ENCODE data around the gene MRTFA.

MRTFA gene

GRCh38 chr22:40480996-40481395 is 155.5 kb downstream of the MRTFA start:
- POLR2A ChIA-PET = no interaction called here
- no peak for DNase-seq (ENCODE audit: extremely low spot score)
- CTCF ChIA-PET = no interaction called here
- no peak for TF ChIP-seq BHLHE40 (IDR thresholded peaks at IDR 0.05; ENCODE audit: borderline replicate concordance)

- no peak for DNase-seq (ENCODE audit: extremely low spot score)
- ChIA-PET POLR2A (no interaction called here), CTCF (interaction anchor here (0.6 to 0.8 kb wide), 2 partner anchors 43 to 1640 kb away, joined by 3 to 4 read pairs; no protein-coding TSS in a partner anchor)
- TF ChIP-seq BHLHE40 (IDR thresholded peaks at IDR 0.05; ENCODE audit: borderline replicate concordance) (no peak), PKNOX1 (IDR thresholded peaks at IDR 0.05) (no peak), FOXA1 (IDR thresholded peaks at IDR 0.05) (no peak), L3MBTL2 (conservative IDR thresholded peaks at IDR 0.05) (no peak), CTBP1 (IDR thresholded peaks at IDR 0.05; ENCODE audit: borderline replicate concordance) (no peak), FOXK2 (IDR thresholded peaks at IDR 0.05) (no peak), ZNF384 (IDR thresholded peaks at IDR 0.05) (no peak), ARNT (IDR thresholded peaks at IDR 0.05) (no peak), LEF1 (IDR thresholded peaks at IDR 0.05; ENCODE audit: borderline replicate concordance) (no peak), FOXM1 (IDR thresholded peaks at IDR 0.05; ENCODE audit: borderline replicate concordance) (no peak), TARDBP (IDR thresholded peaks at IDR 0.05) (no peak), SP1 (IDR thresholded peaks at IDR 0.05) (no peak), HDGF (IDR thresholded peaks at IDR 0.05; ENCODE audit: borderline replicate concordance) (no peak), SUZ12 (IDR thresholded peaks at IDR 0.05) (no peak)
Observed at GRCh38 chr22:40479887-40480538, 156.5 kb downstream of the MRTFA start.

GRCh38 chr22:40479126-40479800 is 157.3 kb downstream of the MRTFA start:
- ChIA-PET CTCF (interaction anchor here (0.6 to 1.6 kb wide), 2 partner anchors 42 to 1641 kb away, joined by 4 to 5 read pairs; no protein-coding TSS in a partner anchor), POLR2A (no interaction called here)
- no peak for DNase-seq (ENCODE audit: extremely low spot score)
- TF ChIP-seq SP1 (IDR thresholded peaks at IDR 0.05) (no peak), CTBP1 (IDR thresholded peaks at IDR 0.05; ENCODE audit: borderline replicate concordance) (no peak), SUZ12 (IDR thresholded peaks at IDR 0.05) (no peak), PKNOX1 (IDR thresholded peaks at IDR 0.05) (no peak)

- CTCF ChIA-PET = interaction anchor here (1.6 kb wide), 1 partner anchor 41 kb away, joined by 5 read pairs; no protein-coding TSS in a partner anchor
- no peak for DNase-seq (ENCODE audit: extremely low spot score)
- POLR2A ChIA-PET = no interaction called here
- TF ChIP-seq FOXK2 (IDR thresholded peaks at IDR 0.05) = no peak
- TF ChIP-seq L3MBTL2 (conservative IDR thresholded peaks at IDR 0.05) = no peak
- TF ChIP-seq PKNOX1 (IDR thresholded peaks at IDR 0.05) = no peak
- no peak for TF ChIP-seq FOXM1 (IDR thresholded peaks at IDR 0.05; ENCODE audit: borderline replicate concordance)
- no peak for TF ChIP-seq LEF1 (IDR thresholded peaks at IDR 0.05; ENCODE audit: borderline replicate concordance)
- no peak for TF ChIP-seq ZNF384 (IDR thresholded peaks at IDR 0.05)
- TF ChIP-seq SUZ12 (IDR thresholded peaks at IDR 0.05) = no peak
- no peak for TF ChIP-seq TARDBP (IDR thresholded peaks at IDR 0.05)
- no peak for TF ChIP-seq FOXA1 (IDR thresholded peaks at IDR 0.05)
- TF ChIP-seq ELF4 (IDR thresholded peaks at IDR 0.05) = no peak
Observed at GRCh38 chr22:40478338-40479125, 158.0 kb downstream of the MRTFA start.

GRCh38 chr22:40477683-40478337 is 158.7 kb downstream of the MRTFA start:
- no peak for DNase-seq (ENCODE audit: extremely low spot score)
- ChIA-PET CTCF (interaction anchor here (1.6 kb wide), 1 partner anchor 41 kb away, joined by 5 read pairs; no protein-coding TSS in a partner anchor), POLR2A (no interaction called here)
- no peak for TF ChIP-seq NFRKB (IDR thresholded peaks at IDR 0.05)
- no peak for TF ChIP-seq ARNT (IDR thresholded peaks at IDR 0.05)
- TF ChIP-seq FOXK2 (IDR thresholded peaks at IDR 0.05) = no peak
- no peak for TF ChIP-seq TARDBP (IDR thresholded peaks at IDR 0.05)
- no peak for TF ChIP-seq HDGF (IDR thresholded peaks at IDR 0.05; ENCODE audit: borderline replicate concordance)
- TF ChIP-seq PKNOX1 (IDR thresholded peaks at IDR 0.05) = no peak
- TF ChIP-seq LEF1 (IDR thresholded peaks at IDR 0.05; ENCODE audit: borderline replicate concordance) = no peak
- TF ChIP-seq BHLHE40 (IDR thresholded peaks at IDR 0.05; ENCODE audit: borderline replicate concordance) = no peak
- TF ChIP-seq ZNF384 (IDR thresholded peaks at IDR 0.05) = no peak
- TF ChIP-seq CTBP1 (IDR thresholded peaks at IDR 0.05; ENCODE audit: borderline replicate concordance) = no peak
